GM18861 (cell line): ENCODE data around the gene PRICKLE2.
A peak's percentile ranks its signal among the peaks of the same experiment; 100 is the strongest.

Experiments used
- ATAC-seq: cut with Tn5 transposase; IDR thresholded peaks from one replicate; pipeline ENCODE4 v1.9.1; 2021; ENCODE audit not compliant: unreplicated experiment

PRICKLE2 gene, protein sequence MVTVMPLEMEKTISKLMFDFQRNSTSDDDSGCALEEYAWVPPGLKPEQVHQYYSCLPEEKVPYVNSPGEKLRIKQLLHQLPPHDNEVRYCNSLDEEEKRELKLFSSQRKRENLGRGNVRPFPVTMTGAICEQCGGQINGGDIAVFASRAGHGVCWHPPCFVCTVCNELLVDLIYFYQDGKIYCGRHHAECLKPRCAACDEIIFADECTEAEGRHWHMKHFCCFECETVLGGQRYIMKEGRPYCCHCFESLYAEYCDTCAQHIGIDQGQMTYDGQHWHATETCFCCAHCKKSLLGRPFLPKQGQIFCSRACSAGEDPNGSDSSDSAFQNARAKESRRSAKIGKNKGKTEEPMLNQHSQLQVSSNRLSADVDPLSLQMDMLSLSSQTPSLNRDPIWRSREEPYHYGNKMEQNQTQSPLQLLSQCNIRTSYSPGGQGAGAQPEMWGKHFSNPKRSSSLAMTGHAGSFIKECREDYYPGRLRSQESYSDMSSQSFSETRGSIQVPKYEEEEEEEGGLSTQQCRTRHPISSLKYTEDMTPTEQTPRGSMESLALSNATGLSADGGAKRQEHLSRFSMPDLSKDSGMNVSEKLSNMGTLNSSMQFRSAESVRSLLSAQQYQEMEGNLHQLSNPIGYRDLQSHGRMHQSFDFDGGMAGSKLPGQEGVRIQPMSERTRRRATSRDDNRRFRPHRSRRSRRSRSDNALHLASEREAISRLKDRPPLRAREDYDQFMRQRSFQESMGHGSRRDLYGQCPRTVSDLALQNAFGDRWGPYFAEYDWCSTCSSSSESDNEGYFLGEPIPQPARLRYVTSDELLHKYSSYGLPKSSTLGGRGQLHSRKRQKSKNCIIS

DNA sequence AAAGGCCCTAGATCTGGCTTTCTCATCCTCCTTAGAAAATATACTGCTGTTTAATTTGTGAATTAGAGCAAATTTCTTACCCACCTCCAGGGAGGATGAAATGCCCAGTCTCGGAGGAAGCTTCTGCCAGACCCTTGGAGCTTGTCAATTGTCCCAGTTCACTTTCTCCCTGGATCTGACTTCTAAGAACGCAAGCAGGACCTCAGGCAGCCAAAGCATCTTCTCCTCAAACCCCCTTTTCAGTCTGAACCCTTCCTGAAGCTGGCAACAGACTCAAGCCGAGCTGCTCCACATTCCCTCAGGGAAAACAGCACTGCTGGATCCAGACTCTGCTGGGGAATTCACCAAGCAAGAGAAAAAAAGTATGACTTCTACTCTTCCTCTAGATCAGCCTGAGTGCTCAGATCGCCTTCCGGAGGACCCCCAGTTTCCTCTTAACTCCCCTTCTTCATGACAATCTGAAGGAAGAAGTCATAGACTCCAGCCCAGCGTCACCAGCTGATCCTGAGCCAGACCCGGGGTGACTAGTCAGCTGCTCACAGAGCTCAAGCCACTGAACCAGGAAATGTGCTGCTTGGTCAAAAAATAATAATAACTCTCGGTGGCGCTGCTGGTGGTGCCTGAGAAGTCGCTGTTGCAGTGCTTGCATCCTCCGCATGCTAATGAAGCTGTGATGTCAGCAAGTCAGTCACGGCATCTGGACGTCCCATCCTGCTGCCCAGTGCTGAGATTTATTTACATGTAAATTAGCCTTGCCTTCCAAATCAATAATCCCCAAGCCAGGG is at the start of gene PRICKLE2:
PRICKLE2 (minus strand) TSS at position 641 of the 785 bp plus-strand sequence. CDS start 26,539 bp downstream, outside the sequence.
- ATAC-seq: peak; percentile 55

DNA sequence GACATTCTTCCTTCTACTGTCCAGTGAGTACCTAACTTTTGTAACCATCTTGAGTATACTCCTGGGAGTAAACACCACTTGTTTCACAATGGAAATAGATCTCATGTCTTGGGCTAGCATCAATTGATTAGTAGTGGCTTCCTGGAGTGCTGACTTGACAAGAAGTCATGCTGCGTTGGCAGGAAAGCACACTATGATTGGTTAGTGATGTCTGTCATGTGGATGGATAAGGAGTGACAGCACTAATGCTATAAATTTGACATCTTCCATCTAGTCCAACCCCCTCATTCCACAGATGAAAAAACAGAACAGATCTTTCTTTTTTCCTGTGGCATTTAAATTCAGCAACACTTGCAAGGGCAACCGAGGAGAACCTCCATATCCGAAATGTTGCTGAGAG is 47.6 kb upstream of the PRICKLE2 start:
- no peak for ATAC-seq

DNA sequence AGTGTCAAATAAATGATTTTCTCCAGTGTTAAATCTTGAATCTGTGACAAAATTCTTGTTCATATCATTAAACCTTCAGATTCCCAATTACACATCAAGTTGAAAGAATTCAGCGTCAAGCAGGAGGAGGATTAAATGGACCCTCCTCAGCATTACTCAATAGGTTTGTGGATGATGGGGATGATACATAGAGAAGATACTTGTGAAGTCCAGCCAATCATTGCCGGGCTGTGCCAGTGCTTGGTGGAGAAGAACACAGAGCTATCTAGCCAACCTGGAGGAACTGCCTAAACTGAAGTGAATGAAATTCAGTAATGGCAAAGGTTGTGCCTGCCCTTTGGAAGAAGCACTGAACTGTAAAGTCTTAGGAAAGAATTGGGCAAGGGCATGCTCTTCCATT is 47.0 kb upstream of the PRICKLE2 start:
- no peak for ATAC-seq

DNA sequence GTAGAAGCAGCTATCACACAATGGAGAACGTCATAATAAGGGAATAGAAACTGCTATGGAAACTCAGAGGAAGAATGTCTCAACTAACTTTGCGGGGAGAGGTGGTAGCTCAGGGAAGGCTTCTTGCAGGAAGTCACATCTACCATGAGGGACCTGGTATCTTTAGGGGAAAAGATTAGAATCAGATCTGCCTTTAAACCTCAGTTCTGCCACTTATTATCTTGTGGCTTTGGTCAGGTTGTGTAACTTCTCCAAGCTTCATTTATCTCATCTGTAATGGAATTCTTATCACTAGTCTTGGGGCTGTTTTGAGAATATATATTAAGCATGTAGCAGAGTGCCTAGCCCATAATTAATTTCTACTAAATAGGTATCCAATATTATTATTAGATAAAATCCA is 46.4 kb upstream of the PRICKLE2 start:
- ATAC-seq: no peak

DNA sequence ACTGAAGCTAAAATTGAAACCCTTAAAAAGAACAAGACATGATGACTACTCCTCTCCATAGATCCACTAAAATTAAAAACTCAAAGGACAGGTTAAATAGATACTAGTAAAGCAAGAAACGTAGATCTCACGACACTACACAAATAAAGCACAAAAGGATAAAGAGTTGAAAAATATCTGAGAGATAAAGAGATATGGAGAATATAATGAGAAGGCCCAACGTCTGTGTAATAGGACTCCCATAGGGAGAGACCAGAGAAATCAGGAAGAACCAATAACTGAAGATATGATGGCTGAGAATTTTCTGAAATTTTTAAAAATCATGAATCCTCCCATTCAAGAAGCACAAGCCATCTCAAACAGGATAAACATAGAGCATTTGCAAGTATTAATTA is 45.6 kb upstream of the PRICKLE2 start:
- ATAC-seq: no peak

DNA sequence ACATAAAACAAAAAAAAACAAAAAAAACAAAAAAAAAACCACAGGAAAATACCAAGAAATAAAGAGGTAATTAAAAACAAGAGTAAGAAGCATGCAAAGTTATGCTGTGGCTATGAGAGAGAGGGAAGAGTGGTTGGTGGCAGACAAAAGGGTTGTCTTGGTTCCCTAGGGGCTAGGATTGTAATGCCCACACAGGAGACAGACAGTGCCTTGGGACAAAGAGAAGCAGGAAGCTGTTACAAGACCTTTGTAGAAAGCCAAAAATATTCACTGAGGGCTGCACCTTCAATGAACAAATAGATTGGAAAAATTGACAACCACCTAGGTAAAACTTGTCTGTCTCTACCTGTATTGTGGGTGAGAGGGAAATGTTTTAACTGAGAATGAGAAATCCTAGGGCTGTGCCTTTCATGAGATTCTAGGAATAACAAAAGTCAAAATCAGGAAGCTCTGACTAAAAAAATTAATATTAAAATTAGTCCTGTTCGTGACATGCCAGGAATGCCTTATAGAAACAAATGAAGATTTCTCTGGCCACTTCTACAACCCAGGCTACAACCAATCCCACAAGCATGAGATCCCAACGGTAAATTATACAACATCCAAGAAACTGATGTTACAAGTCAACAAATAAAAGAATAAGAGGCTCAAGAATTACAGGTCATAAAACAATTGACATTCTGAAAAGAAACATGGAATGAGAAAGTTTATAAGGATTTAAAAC is 45.0 kb upstream of the PRICKLE2 start:
- no peak for ATAC-seq

DNA sequence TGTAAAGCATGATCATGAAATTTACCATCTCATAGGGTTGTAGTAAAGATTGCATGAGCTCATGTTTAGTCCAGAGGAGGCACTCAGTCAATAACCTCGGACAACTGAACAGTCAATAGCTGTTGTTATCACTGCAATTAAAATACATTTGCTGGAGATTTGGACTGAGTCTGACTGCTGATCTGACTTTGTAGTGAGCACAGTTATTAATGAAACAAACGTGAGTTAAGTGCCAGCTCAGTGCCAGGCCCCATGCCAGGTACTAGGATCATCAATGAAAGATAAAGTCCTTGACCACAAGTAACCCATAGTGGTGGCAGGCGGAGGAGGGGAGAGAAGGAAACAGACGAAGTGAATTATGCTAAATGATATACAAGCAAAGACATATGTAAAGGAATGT is 43.7 kb upstream of the PRICKLE2 start:
- ATAC-seq: no peak

DNA sequence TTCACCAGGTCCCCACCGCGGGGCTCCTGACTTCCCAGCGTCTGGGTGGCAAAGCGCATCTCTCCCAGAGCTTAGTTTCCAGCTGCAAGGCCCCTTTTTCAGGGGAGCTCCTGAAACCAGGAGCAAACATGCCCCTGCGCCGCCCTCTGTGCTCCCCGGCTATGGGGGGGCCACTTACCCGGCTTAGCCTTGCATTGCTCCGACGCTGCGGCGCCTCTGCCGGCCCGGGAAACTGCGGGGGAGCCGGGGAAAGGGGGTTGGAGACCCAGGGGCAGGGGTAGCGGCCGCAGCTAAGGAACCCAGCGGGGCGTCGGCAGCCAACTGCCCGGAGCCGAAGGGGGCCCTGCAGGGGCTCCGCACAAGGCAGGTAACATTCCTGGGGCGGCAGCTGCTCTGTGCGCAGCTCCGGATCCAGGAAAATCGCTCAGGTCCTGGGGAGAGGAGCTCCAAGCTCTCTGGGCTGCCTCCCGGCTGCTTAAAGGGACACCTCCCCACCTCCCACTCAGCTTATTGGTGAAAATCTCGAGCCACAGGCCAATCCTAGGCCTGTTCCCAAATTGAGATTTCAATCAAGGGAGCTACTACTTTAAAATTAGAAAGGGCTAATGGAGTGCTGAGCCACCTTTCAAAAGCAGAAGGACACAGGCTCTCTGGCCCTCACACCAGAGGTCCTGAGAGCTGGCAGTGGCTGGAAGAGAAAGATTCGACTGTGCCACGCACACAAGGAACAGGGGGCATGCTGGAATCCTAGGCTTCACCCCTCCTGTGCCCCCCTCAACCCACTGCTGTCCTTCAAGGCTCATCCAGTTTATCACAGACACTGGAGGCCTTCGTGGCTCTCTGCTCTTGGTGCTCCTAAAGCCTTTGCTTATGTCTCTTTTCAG is 42.7 kb upstream of the PRICKLE2 start:
- no peak for ATAC-seq

DNA sequence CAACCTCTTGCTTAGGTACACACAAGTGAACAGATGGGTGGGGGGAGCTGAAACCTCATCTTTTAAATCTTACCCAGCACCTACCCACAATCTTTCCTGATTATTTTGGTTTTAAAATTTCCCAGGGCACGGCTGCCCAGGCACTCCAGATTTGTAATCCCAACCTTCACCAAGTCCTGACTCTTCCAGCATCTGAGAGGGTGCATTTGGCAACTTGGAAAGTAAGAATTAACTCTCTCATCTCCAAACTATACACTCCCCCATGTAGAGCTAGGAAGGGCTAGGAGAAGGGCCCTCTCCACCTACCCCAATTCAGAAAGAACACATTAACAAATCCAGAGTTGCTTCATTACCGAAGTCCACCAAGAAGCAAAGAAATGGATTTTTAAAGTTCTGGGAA is 41.7 kb upstream of the PRICKLE2 start:
- ATAC-seq: no peak

DNA sequence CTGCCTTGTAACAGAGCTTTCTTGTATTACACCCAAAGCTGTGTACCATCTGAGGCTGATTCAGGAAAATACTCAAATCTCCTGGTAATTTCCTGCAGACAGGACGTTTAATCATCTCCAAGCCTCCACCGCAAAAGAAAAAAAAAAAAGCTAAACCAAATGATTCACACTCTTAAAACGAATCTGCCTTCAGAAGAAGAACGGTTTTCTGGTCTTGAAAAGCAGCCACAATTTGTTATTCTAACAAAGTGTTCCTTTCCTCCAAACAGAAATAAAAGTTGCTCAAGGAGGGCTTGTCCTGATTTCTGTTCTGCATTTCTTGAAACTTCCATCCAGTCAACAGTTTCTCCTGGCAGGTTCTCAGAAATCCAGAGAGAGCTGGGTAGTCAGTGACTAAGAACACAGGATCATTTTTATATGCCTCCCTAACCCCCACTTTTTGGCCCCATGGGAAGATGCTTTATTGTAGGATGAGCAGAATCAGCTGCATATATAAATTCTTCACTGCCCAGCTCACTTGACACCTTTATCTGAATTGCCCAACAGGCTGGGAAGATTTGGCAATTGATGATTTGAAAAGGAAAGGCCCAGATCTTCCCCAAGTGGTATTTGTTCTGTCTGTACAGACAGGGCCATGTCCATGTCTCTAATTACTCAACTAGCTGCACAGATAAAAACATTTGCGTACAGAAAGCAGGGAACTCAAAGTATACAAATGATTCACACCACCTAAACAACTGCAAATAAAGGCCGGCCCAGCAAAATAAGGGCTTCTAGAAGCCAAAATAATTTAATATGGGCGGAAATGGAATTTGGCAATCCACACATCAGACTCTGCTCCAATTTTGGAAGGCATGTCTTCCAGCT is 41.0 kb upstream of the PRICKLE2 start:
- ATAC-seq: no peak

DNA sequence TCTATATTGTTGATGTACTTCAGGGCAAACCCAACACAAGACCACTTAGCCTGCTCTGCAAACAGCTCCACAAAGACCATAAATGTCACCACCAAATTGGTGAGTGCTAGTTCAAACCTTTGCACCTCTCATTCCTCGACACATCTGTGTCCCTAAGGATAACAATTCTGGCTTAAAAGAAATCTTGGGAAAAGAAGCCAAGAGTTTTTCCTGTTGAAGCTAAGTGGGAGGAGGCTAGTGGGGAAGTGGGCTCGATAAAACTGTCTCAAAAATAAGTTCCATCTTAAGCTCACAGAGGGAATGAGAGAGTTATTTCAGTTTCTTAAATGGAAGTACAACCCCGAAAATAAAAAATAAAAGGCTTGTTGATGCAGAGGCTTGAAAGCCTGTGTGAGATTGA is 40.4 kb upstream of the PRICKLE2 start:
- ATAC-seq: no peak

DNA sequence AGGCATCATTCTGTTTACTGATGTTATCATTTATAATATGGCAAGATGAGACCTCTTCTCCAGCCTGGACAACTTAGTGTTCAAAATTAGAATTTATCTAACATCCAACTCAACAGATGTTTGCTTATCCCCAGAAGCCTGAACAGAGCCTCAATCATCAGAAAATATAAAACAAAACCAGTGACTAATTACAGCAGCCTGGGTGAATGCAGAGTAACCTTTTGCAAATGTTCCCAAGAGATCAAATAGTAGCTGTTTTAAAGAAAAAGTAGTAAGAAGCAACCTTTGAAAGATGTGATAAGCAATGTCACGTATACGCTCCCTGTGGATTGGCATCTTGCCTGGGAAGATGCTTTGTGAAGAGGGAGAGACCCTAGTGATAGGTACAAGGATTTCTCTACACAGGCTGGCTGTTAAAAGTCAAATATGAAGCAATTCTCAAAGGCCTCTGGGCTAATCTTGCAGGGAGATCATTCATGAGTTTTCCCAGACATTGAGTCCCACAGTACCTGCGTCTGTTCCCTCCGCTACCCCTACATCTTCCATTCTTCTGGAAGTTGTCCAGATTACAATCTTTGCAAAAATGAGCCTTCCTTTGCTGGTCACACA is 39.3 kb upstream of the PRICKLE2 start:
- no peak for ATAC-seq

DNA sequence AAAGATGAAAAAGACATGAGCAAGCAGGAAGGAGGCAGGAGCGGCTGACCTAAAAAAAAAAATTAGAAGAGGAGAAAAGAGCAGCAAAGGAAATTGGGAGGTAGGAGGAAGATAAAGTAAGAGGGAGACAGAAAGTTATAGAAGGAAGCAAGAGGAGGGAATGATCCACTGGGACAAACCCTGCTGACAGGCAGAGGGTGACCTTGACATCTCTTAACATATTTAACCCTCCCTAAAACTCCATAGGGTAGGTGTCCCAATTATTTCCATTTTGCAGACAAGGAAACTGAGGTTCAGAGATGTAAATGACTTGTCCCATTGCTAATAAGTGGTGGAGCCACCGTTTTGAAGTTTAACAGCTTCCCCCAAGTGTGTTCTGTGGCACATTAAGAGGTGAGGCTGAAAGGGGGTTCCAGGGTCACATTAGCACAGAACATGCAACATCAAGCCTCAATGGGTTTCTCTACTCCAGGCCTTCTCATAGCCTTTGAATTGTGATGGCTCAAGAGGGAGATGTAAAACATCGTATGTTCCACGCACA is 37.4 kb upstream of the PRICKLE2 start:
- no peak for ATAC-seq

DNA sequence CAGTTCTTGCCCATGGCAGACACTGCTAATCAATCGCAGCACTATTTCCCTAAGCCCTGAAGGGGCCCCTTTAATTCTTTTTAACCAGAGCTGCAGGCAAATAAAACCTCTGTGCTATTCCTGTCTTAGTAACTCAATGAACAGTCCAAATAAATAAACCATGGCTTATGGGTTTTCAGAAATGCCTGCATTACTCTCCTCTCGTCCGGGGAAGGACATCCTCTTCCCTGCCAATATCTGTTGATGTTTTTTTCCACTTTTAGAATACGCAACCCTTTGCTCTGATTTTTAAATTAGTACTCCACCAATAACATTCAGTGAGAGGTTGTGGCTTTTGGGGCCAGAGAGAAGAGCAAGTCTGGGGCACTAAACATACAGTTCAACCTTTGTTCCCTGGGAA is 35.2 kb upstream of the PRICKLE2 start:
- ATAC-seq: no peak

DNA sequence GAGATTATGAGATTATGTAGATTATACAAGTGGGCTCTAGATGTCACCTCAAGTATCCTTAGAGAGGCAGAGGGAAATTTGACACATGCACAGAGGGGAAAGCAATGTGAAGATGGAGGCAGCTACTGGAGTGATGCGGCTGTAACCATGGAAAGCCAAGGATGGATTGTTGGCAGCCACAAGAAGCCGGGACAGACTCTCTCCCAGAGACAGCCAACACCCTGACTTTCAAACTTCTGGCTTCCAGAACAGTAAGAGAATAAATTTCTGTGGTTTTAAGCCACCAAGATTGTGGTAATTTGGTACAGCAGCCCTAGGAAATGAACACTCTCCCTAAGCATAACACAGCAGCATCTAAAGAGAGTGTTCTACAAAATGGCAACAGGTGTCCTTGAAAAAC is 34.4 kb upstream of the PRICKLE2 start:
- ATAC-seq: no peak

DNA sequence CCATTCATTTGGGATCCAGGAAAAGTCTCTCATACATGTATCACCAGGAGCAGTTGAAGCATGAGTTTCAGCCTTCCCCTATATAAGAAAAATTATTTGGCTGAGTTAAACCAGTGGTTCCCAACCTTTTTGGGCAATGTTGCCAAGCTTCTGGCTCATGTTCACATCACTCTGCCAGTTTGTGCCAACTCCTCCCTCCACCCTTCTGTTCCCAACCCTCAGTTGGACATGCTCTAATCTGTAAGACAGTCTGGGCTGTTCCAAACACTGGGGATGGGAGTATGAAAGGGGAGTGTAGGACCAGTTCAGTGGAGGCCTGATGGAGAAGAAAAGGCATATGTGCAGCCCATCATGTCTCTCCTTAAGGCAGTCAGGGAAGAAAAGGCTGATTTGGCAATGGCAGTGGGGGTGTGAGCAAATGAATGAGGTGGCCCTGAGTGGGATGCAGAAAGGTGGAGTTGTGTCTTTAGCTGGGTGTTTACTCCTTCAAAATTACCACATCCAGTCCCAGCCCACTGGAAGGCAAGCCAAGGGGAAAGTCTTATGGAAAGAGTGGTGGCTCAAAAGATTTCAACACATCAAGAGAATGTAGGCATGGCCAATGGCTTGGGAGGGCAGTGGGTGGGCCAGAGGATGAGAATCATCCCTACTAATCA is 32.0 kb upstream of the PRICKLE2 start:
- ATAC-seq: no peak

DNA sequence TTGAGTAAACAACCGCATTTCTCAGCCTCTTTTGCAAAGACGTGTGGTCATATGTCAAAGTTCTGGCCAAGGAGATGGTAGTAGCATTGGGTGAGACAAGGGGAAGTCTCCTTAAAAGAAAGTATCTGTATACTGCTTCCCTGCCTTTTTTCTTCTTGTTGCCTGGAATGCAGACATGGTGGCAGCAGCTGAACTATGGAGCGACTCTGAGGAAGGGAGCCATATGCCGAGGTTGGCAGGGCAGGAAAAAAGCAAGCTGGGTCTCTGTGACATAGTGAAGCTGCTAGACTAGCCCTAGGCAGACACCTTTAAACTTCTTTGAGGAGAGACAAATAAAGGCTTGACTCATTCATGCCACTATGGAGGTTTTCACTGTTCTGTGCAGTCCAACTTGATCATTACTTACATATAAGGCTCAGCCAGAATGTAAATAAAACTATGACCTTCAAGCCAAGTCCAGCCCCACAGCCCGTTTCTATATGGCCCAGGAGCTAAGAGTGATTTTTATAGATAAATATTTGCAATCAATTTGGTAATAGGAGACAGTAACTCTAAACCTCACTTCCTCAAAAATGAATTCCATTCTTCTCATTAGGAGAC is 30.6 kb upstream of the PRICKLE2 start:
- ATAC-seq: no peak
